ENCODE measurements around the gene ITGA6. TPM values are rescaled to one million over a fixed set of nuclear protein-coding genes. Genes with fewer than 3 reads are reported as not detected.

The ITGA6 gene
- total RNA-seq, 2 experiments from 2014 or later: 0.38 TPM; not detected in 1

DNA sequence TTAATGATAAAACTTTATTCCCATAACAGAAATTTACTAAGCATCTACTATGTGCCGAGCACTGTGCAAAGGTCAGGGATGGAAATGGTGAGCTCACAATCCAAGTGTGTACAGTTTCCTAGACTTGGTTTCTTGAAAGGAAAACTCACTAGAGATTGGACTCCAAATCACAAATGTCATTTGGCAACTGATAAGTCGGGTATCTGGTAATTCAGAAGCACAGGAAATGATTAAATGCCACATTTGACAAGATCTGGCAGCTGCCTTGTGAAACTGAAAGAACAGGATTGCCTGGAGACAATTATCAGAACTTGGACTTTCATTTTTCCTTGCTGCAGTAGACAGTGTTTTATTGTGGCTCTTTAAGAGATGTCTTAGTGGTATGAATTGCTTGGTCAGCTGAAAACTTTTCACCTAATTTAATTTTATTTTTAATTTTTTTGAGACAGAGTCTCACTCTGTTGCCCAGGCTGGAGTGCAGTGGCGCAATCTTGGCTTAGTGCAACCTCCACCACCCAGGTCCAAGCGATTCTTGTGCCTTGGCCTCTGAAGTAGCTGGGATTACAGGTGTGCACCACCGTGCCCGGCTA is 19.2 kb downstream of the ITGA6 start:
- Histone ChIP-seq H3K27ac (ENCODE audit: low read depth, low read length, poor library complexity, severe bottlenecking) (no peak overlapping the region), H3K4me2 (ENCODE audit: low read length) (no peak overlapping the region), H3K4me1 (ENCODE audit: insufficient read depth, low read length, poor library complexity, severe bottlenecking) (no peaks in the 10 kb centered on the region), H4K20me1 (ENCODE audit: insufficient read depth, low read length) (no peaks in the 10 kb centered on the region), H3K79me2 (ENCODE audit: insufficient read depth, low read depth, low read length) (no peaks in the 10 kb centered on the region), H3K9me2 (ENCODE audit: insufficient read depth, low read length) (no peaks in the 10 kb centered on the region), H3K4me3 (ENCODE audit: low read depth, low read length, poor library complexity, severe bottlenecking) (no peak overlapping the region), H3K36me3 (ENCODE audit: insufficient read depth, low read length) (no peaks in the 10 kb centered on the region), H3K9me3 (ENCODE audit: low read length) (no peaks in the 10 kb centered on the region), H2AFZ (ENCODE audit: low read length) (no peak overlapping the region)
- CTCF ChIA-PET (ENCODE audit: unreplicated experiment): no interaction called here
- intact Hi-C loops (cut with micrococcal nuclease; ENCODE audit: unreplicated experiment): no loop called here
- no peak for DNase-seq (ENCODE audit: low spot score)
- POLR2A ChIA-PET: interaction anchor here (1.0 kb wide), 1 partner anchor 10 kb away, joined by 3 read pairs; no protein-coding TSS in a partner anchor
- no peak for TF ChIP-seq EZH2phosphoT487 (IDR thresholded peaks at IDR 0.05; ENCODE audit: borderline replicate concordance, low read depth, low read length)
- TF ChIP-seq, protein P1, sequence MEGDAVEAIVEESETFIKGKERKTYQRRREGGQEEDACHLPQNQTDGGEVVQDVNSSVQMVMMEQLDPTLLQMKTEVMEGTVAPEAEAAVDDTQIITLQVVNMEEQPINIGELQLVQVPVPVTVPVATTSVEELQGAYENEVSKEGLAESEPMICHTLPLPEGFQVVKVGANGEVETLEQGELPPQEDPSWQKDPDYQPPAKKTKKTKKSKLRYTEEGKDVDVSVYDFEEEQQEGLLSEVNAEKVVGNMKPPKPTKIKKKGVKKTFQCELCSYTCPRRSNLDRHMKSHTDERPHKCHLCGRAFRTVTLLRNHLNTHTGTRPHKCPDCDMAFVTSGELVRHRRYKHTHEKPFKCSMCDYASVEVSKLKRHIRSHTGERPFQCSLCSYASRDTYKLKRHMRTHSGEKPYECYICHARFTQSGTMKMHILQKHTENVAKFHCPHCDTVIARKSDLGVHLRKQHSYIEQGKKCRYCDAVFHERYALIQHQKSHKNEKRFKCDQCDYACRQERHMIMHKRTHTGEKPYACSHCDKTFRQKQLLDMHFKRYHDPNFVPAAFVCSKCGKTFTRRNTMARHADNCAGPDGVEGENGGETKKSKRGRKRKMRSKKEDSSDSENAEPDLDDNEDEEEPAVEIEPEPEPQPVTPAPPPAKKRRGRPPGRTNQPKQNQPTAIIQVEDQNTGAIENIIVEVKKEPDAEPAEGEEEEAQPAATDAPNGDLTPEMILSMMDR (conservative IDR thresholded peaks at IDR 0.05; ENCODE audit: low read length): no peak
- BruUV-seq (replicated peaks): no TSS peak

DNA sequence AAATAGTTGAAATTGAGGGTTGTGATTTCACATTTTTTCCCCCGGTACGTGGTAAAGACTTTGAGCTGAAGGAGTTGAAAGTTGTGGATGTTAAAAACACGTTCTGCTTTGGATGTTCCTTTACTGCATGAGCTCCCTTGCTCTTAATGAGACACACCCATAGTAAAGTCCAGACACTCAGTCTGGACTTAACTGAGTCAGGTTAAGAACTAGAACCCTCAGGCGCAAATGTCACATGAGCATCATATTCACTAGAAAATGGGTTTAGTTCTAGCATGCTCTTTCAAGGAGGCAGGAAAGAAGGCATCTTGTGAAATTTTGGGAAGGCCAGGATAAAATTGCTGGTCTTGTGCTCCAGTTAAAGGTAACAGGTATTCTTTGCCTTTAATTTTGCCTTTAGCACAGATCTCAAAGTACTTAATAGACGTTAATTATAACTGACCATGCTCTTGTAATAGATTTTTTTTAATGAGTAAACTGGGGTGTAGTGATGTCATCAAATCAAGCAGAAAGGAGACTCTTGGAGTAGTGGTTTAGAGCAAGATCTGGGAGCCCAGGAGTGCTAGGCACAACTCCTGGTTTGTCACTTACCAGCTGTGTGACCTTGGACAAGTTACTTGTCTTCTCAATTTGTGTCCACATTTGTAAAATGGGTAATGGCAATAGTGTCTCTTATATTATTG is 20.6 kb downstream of the ITGA6 start:
- no peak overlapping the region for H2AFZ ChIP-seq (ENCODE audit: low read length)
- DNase-seq (ENCODE audit: low spot score): no peak
- no peak overlapping the region for H3K4me3 ChIP-seq (ENCODE audit: low read depth, low read length, poor library complexity, severe bottlenecking)
- no TSS peak for BruUV-seq (replicated peaks)
- no peak overlapping the region for H3K4me2 ChIP-seq (ENCODE audit: low read length)
- H3K9me2 ChIP-seq (ENCODE audit: insufficient read depth, low read length): no peaks in the 10 kb centered on the region
- CTCF ChIA-PET (ENCODE audit: unreplicated experiment): no interaction called here
- H3K9me3 ChIP-seq (ENCODE audit: low read length): no peaks in the 10 kb centered on the region
- POLR2A ChIA-PET: no interaction called here
- TF ChIP-seq EZH2phosphoT487 (IDR thresholded peaks at IDR 0.05; ENCODE audit: borderline replicate concordance, low read depth, low read length): no peak
- TF ChIP-seq, protein P1 (conservative IDR thresholded peaks at IDR 0.05; ENCODE audit: low read length): no peak
- no peak overlapping the region for H3K27ac ChIP-seq (ENCODE audit: low read depth, low read length, poor library complexity, severe bottlenecking)
- no peaks in the 10 kb centered on the region for H3K79me2 ChIP-seq (ENCODE audit: insufficient read depth, low read depth, low read length)
- no peaks in the 10 kb centered on the region for H3K4me1 ChIP-seq (ENCODE audit: insufficient read depth, low read length, poor library complexity, severe bottlenecking)
- no peaks in the 10 kb centered on the region for H4K20me1 ChIP-seq (ENCODE audit: insufficient read depth, low read length)
- H3K36me3 ChIP-seq (ENCODE audit: insufficient read depth, low read length): no peaks in the 10 kb centered on the region
- intact Hi-C loops (cut with micrococcal nuclease; ENCODE audit: unreplicated experiment): no loop called here

Measured in OCI-LY7 (cell line).